BLaER1 treated with 17β-estradiol and CSF1 and Interleukin-3, amounts not matched to agents 10 nM and 100 nM (cell line): Measurements from ENCODE around the gene CTDSP2.

ENCODE experiments used
- H3K27ac ChIP-seq, 11 experiments: shearing (Covaris generic); formaldehyde crosslinking; 2 replicates each; pipeline ENCODE4 v1.8.1; 2022
- H3K27me3 ChIP-seq, 11 experiments: shearing (Covaris generic); formaldehyde crosslinking; 2 replicates each; pipeline ENCODE4 v1.8.1; 2022
- H3K36me3 ChIP-seq, 11 experiments: shearing (Covaris generic); formaldehyde crosslinking; 2 replicates each; pipeline ENCODE4 v1.8.1; 2022
- H3K4me1 ChIP-seq, 10 experiments: shearing (Covaris generic); formaldehyde crosslinking; 2 replicates each; pipeline ENCODE4 v1.8.1; 2022
- H3K4me2 ChIP-seq, 11 experiments: shearing (Covaris generic); formaldehyde crosslinking; 2 replicates each; pipeline ENCODE4 v1.8.1; 2022
- H3K4me3 ChIP-seq, 10 experiments: shearing (Covaris generic); formaldehyde crosslinking; 2 replicates each; pipeline ENCODE4 v1.8.1; 2022
- H3K9ac ChIP-seq, 11 experiments: shearing (Covaris generic); formaldehyde crosslinking; 2 replicates each; pipeline ENCODE4 v1.8.1; 2022
- H3K9me3 ChIP-seq, 11 experiments: shearing (Covaris generic); formaldehyde crosslinking; replicated peaks in 1 of 11; 2 replicates each; pipeline ENCODE4 v1.8.1; 2022
- H4K20me1 ChIP-seq, 11 experiments: shearing (Covaris generic); formaldehyde crosslinking; 2 replicates each; pipeline ENCODE4 v1.8.1; 2022
- Cebpa-rat ChIP-seq, 11 experiments: shearing (Covaris generic); IDR thresholded peaks; 2 replicates each; pipeline ENCODE4 v1.8.1; 2022

The CTDSP2 gene, protein sequence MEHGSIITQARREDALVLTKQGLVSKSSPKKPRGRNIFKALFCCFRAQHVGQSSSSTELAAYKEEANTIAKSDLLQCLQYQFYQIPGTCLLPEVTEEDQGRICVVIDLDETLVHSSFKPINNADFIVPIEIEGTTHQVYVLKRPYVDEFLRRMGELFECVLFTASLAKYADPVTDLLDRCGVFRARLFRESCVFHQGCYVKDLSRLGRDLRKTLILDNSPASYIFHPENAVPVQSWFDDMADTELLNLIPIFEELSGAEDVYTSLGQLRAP

DNA sequence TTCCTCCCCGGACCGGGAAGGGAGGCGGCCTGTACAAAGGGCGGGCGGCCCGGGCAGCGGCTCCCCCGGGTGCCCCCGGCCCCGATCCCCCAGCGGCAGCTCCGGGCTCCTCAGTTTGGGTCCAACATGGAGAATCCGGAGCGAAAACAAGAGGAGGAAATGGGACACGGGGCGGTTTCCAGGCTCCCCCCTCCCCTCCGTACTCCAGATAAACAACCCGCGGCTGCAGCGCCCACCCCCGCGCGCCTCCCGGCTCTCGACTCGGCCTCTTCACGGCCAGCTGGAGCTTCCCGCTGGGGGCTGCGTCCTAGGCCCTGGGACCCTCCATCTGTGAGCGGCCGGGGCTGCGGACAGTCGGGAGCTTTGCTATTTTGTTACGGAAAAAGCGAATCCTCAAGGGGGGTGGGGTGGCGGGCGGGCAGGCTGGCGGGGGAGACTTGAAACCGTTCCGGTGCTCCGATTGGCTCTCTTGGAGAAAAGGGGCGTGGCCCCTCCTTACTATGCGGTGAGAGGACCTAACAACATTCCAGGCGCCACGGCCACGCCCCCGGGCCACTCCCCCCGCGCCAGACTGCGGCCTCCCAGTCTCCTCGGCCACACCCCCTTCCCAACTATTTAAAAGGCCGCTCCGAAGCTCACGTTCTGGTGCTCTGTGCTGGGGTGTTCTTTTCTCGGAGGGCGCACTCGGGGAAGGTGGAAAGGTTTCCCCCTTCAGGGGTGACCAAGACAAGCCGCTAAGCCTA lies at the start of gene CTDSP2:
CTDSP2 (minus strand) TSS at position 153 of the 743 bp plus-strand sequence. CDS start 294 bp downstream, outside the sequence.
- H4K20me1 ChIP-seq, result peaks cover 39 to 57% (median 43%) of the 10 kb centered on the region in 11 experiments
- TF ChIP-seq Cebpa-rat (IDR thresholded peaks at IDR 0.05), result no peak
- peaks cover 0 to 8% (median 0%) of the 10 kb centered on the region in 11 experiments; a peak in 4 of 22 replicates for H3K36me3 ChIP-seq
- peak within 1 kb of the TSS; percentile 91 to 99 (median 95) for H3K4me2 ChIP-seq
- H3K4me1 ChIP-seq, result peaks cover 42 to 65% (median 54%) of the 10 kb centered on the region in 10 experiments
- peak within 1 kb of the TSS; percentile 90 to 99 (median 94) for H3K27ac ChIP-seq
- peak within 1 kb of the TSS; percentile 80 to 100 (median 94) for H3K4me3 ChIP-seq
- H3K27me3 ChIP-seq, result peaks cover 16 to 27% (median 21%) of the 10 kb centered on the region in 11 experiments
- no peaks in the 10 kb centered on the region for H3K9me3 ChIP-seq
- H3K9ac ChIP-seq, result peak within 1 kb of the TSS; percentile 91 to 98 (median 94)

DNA sequence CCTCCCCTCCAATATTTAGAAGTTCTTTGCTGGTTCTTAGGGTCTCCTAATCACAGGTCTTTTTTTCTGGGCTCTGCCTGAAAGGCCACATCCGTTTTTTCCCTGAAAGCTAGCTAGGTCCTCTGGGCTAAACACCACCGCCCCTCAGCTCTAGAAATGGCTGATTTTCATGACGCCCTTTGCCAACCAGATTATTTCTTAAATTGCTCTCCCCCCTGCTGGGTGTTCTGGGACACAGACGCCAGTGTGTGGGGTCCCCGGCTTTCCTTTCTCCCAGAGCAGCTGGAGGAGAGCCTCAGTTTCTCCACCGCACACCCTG lies 49.5 kb upstream of the CTDSP2 start:
- no peaks in the 10 kb centered on the region for H3K9me3 ChIP-seq
- TF ChIP-seq Cebpa-rat (IDR thresholded peaks at IDR 0.05), result no peak
- H3K27ac ChIP-seq, result peak overlapping the region in 4 of 11 experiments; percentile 24 to 80 (median 64); a peak in 7 of 22 replicates
- no peaks in the 10 kb centered on the region for H3K36me3 ChIP-seq
- H3K9ac ChIP-seq, result peak overlapping the region in 8 of 11 experiments; percentile 10 to 86 (median 46); a peak in 10 of 22 replicates
- H3K4me1 ChIP-seq, result peaks cover 15 to 65% (median 19%) of the 10 kb centered on the region in 10 experiments; a peak in 19 of 20 replicates
- peak overlapping the region; percentile 26 to 66 (median 53); a peak in 19 of 20 replicates for H3K4me3 ChIP-seq
- peak overlapping the region; percentile 56 to 89 (median 75) for H3K4me2 ChIP-seq
- peaks cover 48 to 74% (median 69%) of the 10 kb centered on the region in 11 experiments for H3K27me3 ChIP-seq
- peaks cover 0 to 11% (median 5%) of the 10 kb centered on the region in 11 experiments; a peak in 5 of 22 replicates for H4K20me1 ChIP-seq

DNA sequence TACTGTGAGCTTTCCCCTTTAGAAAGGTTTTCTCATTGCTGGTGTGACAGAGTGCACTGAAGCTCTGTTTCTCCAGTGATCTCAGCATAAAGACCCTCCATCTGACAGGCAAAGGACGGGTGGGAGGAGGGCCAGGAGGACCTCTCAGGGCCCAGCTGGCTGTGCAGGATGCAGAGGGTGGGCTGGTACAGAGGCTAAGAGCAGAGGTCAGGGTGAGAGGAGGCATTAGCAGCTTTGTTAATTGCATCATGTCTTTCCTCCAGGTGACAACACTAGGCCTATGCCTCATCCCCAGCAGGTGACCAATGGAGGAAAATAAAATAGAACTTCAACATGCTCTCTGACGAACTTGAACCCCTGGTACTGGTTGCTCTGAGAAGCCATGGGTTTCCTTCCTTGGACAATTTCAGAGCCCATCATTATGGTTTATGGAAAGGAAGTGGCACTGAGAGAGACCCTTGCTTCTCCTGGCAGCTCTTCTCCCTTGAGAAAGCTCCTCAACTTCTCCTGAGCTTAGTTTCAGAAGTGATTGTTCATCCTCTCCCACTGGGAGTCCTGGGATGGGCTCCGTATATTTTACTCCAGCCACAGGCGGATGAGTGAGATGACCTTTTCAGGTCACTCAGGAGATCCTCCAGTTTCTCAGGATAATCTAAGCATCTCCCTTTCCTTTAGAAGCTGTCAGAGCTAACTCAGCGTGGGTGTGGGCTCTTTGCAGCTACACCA lies 49.0 kb upstream of the CTDSP2 start:
- Histone ChIP-seq H3K9ac (peak overlapping the region in 2 of 11 experiments; percentile 79 to 86; a peak in 3 of 22 replicates), H3K27ac (peak overlapping the region in 1 of 11 experiments; percentile 69; a peak in 2 of 22 replicates)

DNA sequence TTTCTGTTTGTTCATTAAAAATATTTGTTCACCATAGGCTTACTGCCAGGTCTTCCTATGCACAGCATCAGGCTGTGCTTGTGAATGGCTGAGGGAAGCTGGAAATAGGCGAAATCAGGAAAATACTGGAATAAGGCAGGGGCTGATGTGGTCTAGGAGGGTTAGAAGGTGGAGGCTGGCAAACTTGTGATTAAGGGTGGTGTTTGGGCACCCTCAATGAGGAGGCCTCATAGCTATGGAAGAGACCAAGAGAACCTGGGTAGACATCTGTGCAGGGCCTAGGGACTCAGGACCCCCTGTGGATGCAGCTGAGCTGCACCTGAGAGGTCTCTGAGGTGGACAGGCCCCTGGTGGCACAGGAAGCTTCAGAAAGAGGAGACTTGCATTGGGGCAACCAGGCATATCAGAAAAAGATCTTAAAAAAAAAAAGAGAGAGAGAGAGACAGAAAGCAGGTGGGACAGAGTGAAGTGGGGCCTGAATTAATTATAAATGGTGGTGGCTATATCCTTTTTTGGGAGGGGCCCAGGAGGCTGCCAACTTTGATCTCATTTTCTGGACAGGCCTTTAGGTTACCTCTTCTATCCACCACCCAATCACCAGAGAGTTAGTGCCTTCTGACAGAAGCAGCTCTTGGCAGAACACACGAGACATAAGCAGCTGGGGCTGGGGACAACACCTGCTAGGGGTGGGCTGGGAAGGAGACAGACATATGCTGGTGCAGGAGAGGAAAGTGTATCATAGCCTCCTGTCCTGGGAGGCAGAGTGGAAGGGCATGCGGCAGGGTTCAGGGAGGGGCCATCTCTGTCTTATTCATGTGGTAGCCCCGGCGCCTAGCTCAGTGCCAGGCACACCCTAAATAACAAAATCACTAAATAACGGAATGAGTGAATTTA lies 48.1 kb upstream of the CTDSP2 start:
- no peaks in the 10 kb centered on the region for H3K36me3 ChIP-seq
- H3K9me3 ChIP-seq, result no peaks in the 10 kb centered on the region
- H3K4me2 ChIP-seq, result peak overlapping the region in 2 of 11 experiments; percentile 47 to 49; a peak in 4 of 22 replicates
- H3K4me1 ChIP-seq, result peaks cover 21 to 65% (median 24%) of the 10 kb centered on the region in 10 experiments
- no peak overlapping the region for H3K4me3 ChIP-seq
- peaks cover 47 to 67% (median 62%) of the 10 kb centered on the region in 11 experiments for H3K27me3 ChIP-seq
- H4K20me1 ChIP-seq, result peaks cover 0 to 11% (median 5%) of the 10 kb centered on the region in 11 experiments; a peak in 5 of 22 replicates
- no peak for TF ChIP-seq Cebpa-rat (IDR thresholded peaks at IDR 0.05)
- H3K27ac ChIP-seq, result peak overlapping the region in 2 of 11 experiments; percentile 16 to 40; a peak in 2 of 22 replicates
- H3K9ac ChIP-seq, result peak overlapping the region in 1 of 11 experiments; percentile 36; a peak in 1 of 22 replicates

More for the DNA sequence above, 49.0 kb upstream of the CTDSP2 start:
- TF ChIP-seq Cebpa-rat (IDR thresholded peaks at IDR 0.05), result no peak
- H3K27me3 ChIP-seq, result peaks cover 48 to 74% (median 69%) of the 10 kb centered on the region in 11 experiments
- peak overlapping the region in 7 of 11 experiments; percentile 71 to 89 (median 80); a peak in 7 of 22 replicates for H3K4me2 ChIP-seq
- peaks cover 0 to 11% (median 5%) of the 10 kb centered on the region in 11 experiments; a peak in 5 of 22 replicates for H4K20me1 ChIP-seq
- peaks cover 15 to 65% (median 19%) of the 10 kb centered on the region in 10 experiments; a peak in 19 of 20 replicates for H3K4me1 ChIP-seq
- peak overlapping the region in 3 of 10 experiments; percentile 26 to 58 (median 54); a peak in 2 of 20 replicates for H3K4me3 ChIP-seq
- H3K9me3 ChIP-seq, result no peaks in the 10 kb centered on the region
- H3K36me3 ChIP-seq, result no peaks in the 10 kb centered on the region

DNA sequence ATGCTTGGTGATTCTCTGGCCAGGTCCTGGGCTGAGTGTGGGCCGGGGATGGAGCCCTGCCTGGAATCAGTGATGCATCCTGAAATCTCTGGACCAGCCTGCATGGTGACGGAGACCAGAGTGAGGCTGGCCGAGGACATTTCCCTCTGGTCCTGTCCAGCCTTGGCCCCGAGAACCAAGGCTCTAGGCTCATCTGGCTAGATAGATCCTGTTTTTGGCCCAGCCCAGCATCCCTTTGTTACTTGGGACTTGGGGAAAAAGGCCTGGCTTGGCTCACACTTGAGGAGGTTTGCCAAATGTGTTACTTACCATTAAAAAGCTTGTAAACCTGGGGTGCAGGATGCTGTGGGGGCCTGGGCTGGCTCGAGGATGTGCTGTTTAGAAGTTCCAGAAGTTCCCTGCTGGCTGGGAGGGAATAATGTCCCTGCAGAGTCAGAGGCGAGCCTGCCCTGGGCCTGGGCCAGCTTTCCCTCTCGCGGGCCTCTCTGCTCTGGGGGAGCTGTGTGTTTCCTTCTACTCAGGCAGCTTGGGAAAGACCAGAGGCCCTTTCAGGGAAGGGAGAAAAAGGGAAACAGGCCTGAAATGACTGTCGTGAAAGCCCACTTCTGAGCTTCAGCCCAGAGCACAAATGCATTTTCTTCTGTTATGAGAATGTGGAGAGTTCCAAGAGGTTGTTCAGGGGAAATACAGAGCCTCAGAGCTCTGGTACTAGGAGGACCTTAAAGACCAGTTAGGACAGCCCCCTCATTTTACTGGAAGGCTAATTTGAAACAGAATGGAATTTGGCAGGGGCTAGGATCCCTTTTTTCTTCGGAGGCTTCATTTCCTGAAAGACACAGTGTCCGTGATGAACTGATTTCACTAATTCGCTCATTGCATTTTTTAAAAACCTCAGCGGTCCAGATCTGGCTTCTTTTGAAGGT lies 47.2 kb upstream of the CTDSP2 start:
- Histone ChIP-seq H3K27ac (peak overlapping the region in 2 of 11 experiments; percentile 16 to 40; a peak in 2 of 22 replicates), H3K27me3 (peaks cover 37 to 57% (median 53%) of the 10 kb centered on the region in 11 experiments), H3K4me3 (no peak overlapping the region), H4K20me1 (peaks cover 0 to 10% (median 5%) of the 10 kb centered on the region in 11 experiments; a peak in 4 of 22 replicates), H3K9me3 (no peaks in the 10 kb centered on the region), H3K4me1 (peaks cover 16 to 63% (median 20%) of the 10 kb centered on the region in 10 experiments), H3K9ac (peak overlapping the region in 2 of 11 experiments; percentile 24 to 36; a peak in 1 of 22 replicates), H3K36me3 (no peaks in the 10 kb centered on the region), H3K4me2 (peak overlapping the region in 2 of 11 experiments; percentile 47 to 49; a peak in 4 of 22 replicates)
- no peak for TF ChIP-seq Cebpa-rat (IDR thresholded peaks at IDR 0.05)

DNA sequence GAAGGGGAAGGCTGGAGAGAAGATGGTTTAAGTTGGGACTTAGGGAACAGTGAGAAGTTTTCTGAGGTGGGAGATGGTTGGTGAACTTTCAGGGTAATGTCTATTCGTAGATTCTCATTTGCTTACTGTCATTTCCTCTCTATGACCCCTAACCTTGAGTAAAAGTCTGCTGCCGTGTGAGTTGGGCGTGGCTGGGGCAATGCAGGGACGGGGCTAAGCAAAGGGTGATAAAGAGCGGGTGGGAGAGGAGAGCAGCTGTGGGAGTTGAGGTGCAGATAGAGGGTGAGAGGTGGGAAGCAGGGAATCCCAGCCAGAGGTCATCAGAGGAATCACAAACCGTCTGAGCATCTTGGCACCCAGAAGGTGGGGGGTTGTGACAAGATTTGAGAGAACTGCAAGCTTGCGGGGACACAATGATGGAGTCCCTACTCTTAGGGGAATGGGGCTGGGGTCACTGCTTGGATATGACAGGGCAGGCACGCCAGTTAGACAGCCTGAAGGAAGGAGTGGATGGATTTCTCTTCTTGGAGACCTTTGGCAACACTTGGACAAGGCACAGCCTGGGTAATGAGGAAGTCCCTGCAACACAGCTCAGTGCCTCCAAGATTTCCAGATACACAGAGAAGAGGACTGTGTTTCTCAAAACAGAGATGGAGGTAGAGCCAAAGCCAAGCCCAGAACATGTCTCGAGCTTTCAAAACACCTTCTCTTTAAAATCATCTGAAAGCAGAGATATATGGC lies 45.9 kb upstream of the CTDSP2 start:
- H3K4me3 ChIP-seq, result no peak overlapping the region
- TF ChIP-seq Cebpa-rat (IDR thresholded peaks at IDR 0.05), result no peak
- no peaks in the 10 kb centered on the region for H3K9me3 ChIP-seq
- peaks cover 21 to 57% (median 26%) of the 10 kb centered on the region in 10 experiments; a peak in 18 of 20 replicates for H3K4me1 ChIP-seq
- H4K20me1 ChIP-seq, result peaks cover 0 to 10% (median 5%) of the 10 kb centered on the region in 11 experiments; a peak in 4 of 22 replicates
- no peak overlapping the region for H3K9ac ChIP-seq
- no peaks in the 10 kb centered on the region for H3K36me3 ChIP-seq
- peak overlapping the region in 1 of 11 experiments; percentile 49; a peak in 2 of 22 replicates for H3K4me2 ChIP-seq
- peaks cover 25 to 44% (median 40%) of the 10 kb centered on the region in 11 experiments for H3K27me3 ChIP-seq
- no peak overlapping the region for H3K27ac ChIP-seq
